ENCODE measurements around the gene FHOD3. TPM values are rescaled to one million over a fixed set of nuclear protein-coding genes. Genes with fewer than 3 reads are reported as not detected.
A peak's percentile ranks its signal among the peaks of the same experiment; 100 is the strongest.

FHOD3 gene
- total and polyA plus RNA-seq, 4 donors = 6.2 to 42.0 (median 20.4) TPM

- no peaks in the 10 kb centered on the region for H3K27me3 ChIP-seq (ENCODE audit: control insufficient read depth in 1 of 2, insufficient read depth in 2 of 2, low read length in 1 of 2)
- intact Hi-C loops (cut with DNase I) = no loop called here
- H3K4me1 ChIP-seq (ENCODE audit: control insufficient read depth in 1 of 2, insufficient read depth in 2 of 2, low read length in 2 of 2) = peaks cover under 1% of the 10 kb centered on the region in 2 donors
- no peak overlapping the region for H3K27ac ChIP-seq (ENCODE audit: low read depth in 1 of 2, low read length in 2 of 2)
- H3K9me3 ChIP-seq (ENCODE audit: control insufficient read depth, low read length) = no peaks in the 10 kb centered on the region
- ATAC-seq (ENCODE audit: low FRiP score) (no peak), DNase-seq (no peak)
- H3K36me3 ChIP-seq (ENCODE audit: control insufficient read depth in 1 of 2, insufficient read depth in 2 of 2, low read length in 1 of 2) = no peaks in the 10 kb centered on the region
- WGBS, 2 donors = 95 to 98% methylated on average over 7 of the region's 7 CpGs
- no peak overlapping the region for H3K4me3 ChIP-seq (ENCODE audit: low read length in 2 of 2)
Observed at GRCh38 chr18:36634573-36635216, 337.2 kb downstream of the FHOD3 start.

GRCh38 chr18:36635414-36636096, 338.0 kb downstream of the FHOD3 start:
- H3K4me1 ChIP-seq (ENCODE audit: control insufficient read depth in 1 of 2, insufficient read depth in 2 of 2, low read length in 2 of 2) = peaks cover under 1% of the 10 kb centered on the region in 2 donors
- intact Hi-C loops (cut with DNase I) = no loop called here
- no peaks in the 10 kb centered on the region for H3K36me3 ChIP-seq (ENCODE audit: control insufficient read depth in 1 of 2, insufficient read depth in 2 of 2, low read length in 1 of 2)
- 98% methylated on average over 2 of the region's 2 CpGs for WGBS, 2 donors
- H3K27ac ChIP-seq (ENCODE audit: low read depth in 1 of 2, low read length in 2 of 2) = no peak overlapping the region
- no peaks in the 10 kb centered on the region for H3K27me3 ChIP-seq (ENCODE audit: control insufficient read depth in 1 of 2, insufficient read depth in 2 of 2, low read length in 1 of 2)
- no peak for DNase-seq
- H3K9me3 ChIP-seq (ENCODE audit: control insufficient read depth, low read length) = no peaks in the 10 kb centered on the region
- H3K4me3 ChIP-seq (ENCODE audit: low read length in 2 of 2) = no peak overlapping the region
- no peak for ATAC-seq (ENCODE audit: low FRiP score)

GRCh38 chr18:36636237-36636817, 338.8 kb downstream of the FHOD3 start:
- WGBS, 2 donors = 98 to 99% methylated on average over 2 of the region's 2 CpGs
- Histone ChIP-seq H3K27me3 (ENCODE audit: control insufficient read depth in 1 of 2, insufficient read depth in 2 of 2, low read length in 1 of 2) (no peaks in the 10 kb centered on the region), H3K4me1 (ENCODE audit: control insufficient read depth in 1 of 2, insufficient read depth in 2 of 2, low read length in 2 of 2) (peaks cover 2% of the 10 kb centered on the region in 2 donors), H3K27ac (ENCODE audit: low read depth in 1 of 2, low read length in 2 of 2) (no peak overlapping the region), H3K4me3 (ENCODE audit: low read length in 2 of 2) (no peak overlapping the region), H3K9me3 (ENCODE audit: control insufficient read depth, low read length) (no peaks in the 10 kb centered on the region), H3K36me3 (ENCODE audit: control insufficient read depth in 1 of 2, insufficient read depth in 2 of 2, low read length in 1 of 2) (no peaks in the 10 kb centered on the region)
- DNase-seq (no peak), ATAC-seq (ENCODE audit: low FRiP score) (no peak)
- intact Hi-C loops (cut with DNase I) = no loop called here

GRCh38 chr18:36638224-36638623, 340.7 kb downstream of the FHOD3 start:
- WGBS, 2 donors = 86 to 87% methylated on average over 4 of the region's 4 CpGs
- H3K4me1 ChIP-seq (ENCODE audit: control insufficient read depth in 1 of 2, insufficient read depth in 2 of 2, low read length in 2 of 2) = peaks cover 2% of the 10 kb centered on the region in 2 donors
- H3K36me3 ChIP-seq (ENCODE audit: control insufficient read depth in 1 of 2, insufficient read depth in 2 of 2, low read length in 1 of 2) = no peaks in the 10 kb centered on the region
- intact Hi-C loops (cut with DNase I) = no loop called here
- no peaks in the 10 kb centered on the region for H3K27me3 ChIP-seq (ENCODE audit: control insufficient read depth in 1 of 2, insufficient read depth in 2 of 2, low read length in 1 of 2)
- H3K4me3 ChIP-seq (ENCODE audit: low read length in 2 of 2) = no peak overlapping the region
- DNase-seq (no peak), ATAC-seq (ENCODE audit: low FRiP score) (peak; percentile 37)
- no peak overlapping the region for H3K27ac ChIP-seq (ENCODE audit: low read depth in 1 of 2, low read length in 2 of 2)
- no peaks in the 10 kb centered on the region for H3K9me3 ChIP-seq (ENCODE audit: control insufficient read depth, low read length)

- Histone ChIP-seq H3K9me3 (ENCODE audit: control insufficient read depth, low read length) (no peaks in the 10 kb centered on the region), H3K4me1 (ENCODE audit: control insufficient read depth in 1 of 2, insufficient read depth in 2 of 2, low read length in 2 of 2) (peaks cover 2% of the 10 kb centered on the region in 2 donors), H3K27ac (ENCODE audit: low read depth in 1 of 2, low read length in 2 of 2) (peak overlapping the region; percentile 39 to 77), H3K4me3 (ENCODE audit: low read length in 2 of 2) (no peak overlapping the region), H3K27me3 (ENCODE audit: control insufficient read depth in 1 of 2, insufficient read depth in 2 of 2, low read length in 1 of 2) (no peaks in the 10 kb centered on the region), H3K36me3 (ENCODE audit: control insufficient read depth in 1 of 2, insufficient read depth in 2 of 2, low read length in 1 of 2) (no peaks in the 10 kb centered on the region)
- WGBS, 2 donors = 14 to 20% methylated on average over 8 of the region's 8 CpGs
- intact Hi-C loops (cut with DNase I) = no loop called here
- no peak for DNase-seq
- peak; percentile 52 for ATAC-seq (ENCODE audit: low FRiP score)
Observed at GRCh38 chr18:36640021-36640952, 342.8 kb downstream of the FHOD3 start.

- Histone ChIP-seq H3K9me3 (ENCODE audit: control insufficient read depth, low read length) (no peaks in the 10 kb centered on the region), H3K4me1 (ENCODE audit: control insufficient read depth in 1 of 2, insufficient read depth in 2 of 2, low read length in 2 of 2) (peaks cover 2% of the 10 kb centered on the region in 2 donors), H3K36me3 (ENCODE audit: control insufficient read depth in 1 of 2, insufficient read depth in 2 of 2, low read length in 1 of 2) (no peaks in the 10 kb centered on the region), H3K27ac (ENCODE audit: low read depth in 1 of 2, low read length in 2 of 2) (peak overlapping the region in 1 of 2 donors; percentile 18), H3K27me3 (ENCODE audit: control insufficient read depth in 1 of 2, insufficient read depth in 2 of 2, low read length in 1 of 2) (no peaks in the 10 kb centered on the region), H3K4me3 (ENCODE audit: low read length in 2 of 2) (no peak overlapping the region)
- ATAC-seq (ENCODE audit: low FRiP score) (no peak), DNase-seq (no peak)
- WGBS, 2 donors = 41 to 51% methylated on average over 3 of the region's 3 CpGs
- intact Hi-C loops (cut with DNase I) = no loop called here
Observed at GRCh38 chr18:36643061-36643460, 345.5 kb downstream of the FHOD3 start.

- Histone ChIP-seq H3K4me3 (ENCODE audit: low read length in 2 of 2) (no peak overlapping the region), H3K9me3 (ENCODE audit: control insufficient read depth, low read length) (no peaks in the 10 kb centered on the region), H3K36me3 (ENCODE audit: control insufficient read depth in 1 of 2, insufficient read depth in 2 of 2, low read length in 1 of 2) (no peaks in the 10 kb centered on the region), H3K27me3 (ENCODE audit: control insufficient read depth in 1 of 2, insufficient read depth in 2 of 2, low read length in 1 of 2) (no peaks in the 10 kb centered on the region), H3K4me1 (ENCODE audit: control insufficient read depth in 1 of 2, insufficient read depth in 2 of 2, low read length in 2 of 2) (no peaks in the 10 kb centered on the region), H3K27ac (ENCODE audit: low read depth in 1 of 2, low read length in 2 of 2) (no peak overlapping the region)
- DNase-seq = no peak
- no peak for ATAC-seq (ENCODE audit: low FRiP score)
- WGBS, 2 donors = 82 to 89% methylated on average over 3 of the region's 3 CpGs
- intact Hi-C loops (cut with DNase I) = no loop called here
Observed at GRCh38 chr18:36648803-36649202, 351.3 kb downstream of the FHOD3 start.

- Histone ChIP-seq H3K9me3 (ENCODE audit: control insufficient read depth, low read length) (no peaks in the 10 kb centered on the region), H3K27me3 (ENCODE audit: control insufficient read depth in 1 of 2, insufficient read depth in 2 of 2, low read length in 1 of 2) (no peaks in the 10 kb centered on the region), H3K4me1 (ENCODE audit: control insufficient read depth in 1 of 2, insufficient read depth in 2 of 2, low read length in 2 of 2) (no peaks in the 10 kb centered on the region), H3K27ac (ENCODE audit: low read depth in 1 of 2, low read length in 2 of 2) (no peak overlapping the region), H3K36me3 (ENCODE audit: control insufficient read depth in 1 of 2, insufficient read depth in 2 of 2, low read length in 1 of 2) (no peaks in the 10 kb centered on the region), H3K4me3 (ENCODE audit: low read length in 2 of 2) (no peak overlapping the region)
- intact Hi-C loops (cut with DNase I) = no loop called here
- DNase-seq = no peak
- no peak for ATAC-seq (ENCODE audit: low FRiP score)
- 95 to 96% methylated on average over 3 of the region's 3 CpGs for WGBS, 2 donors
Observed at GRCh38 chr18:36649205-36649604, 351.7 kb downstream of the FHOD3 start.
